Esophagus muscularis mucosa (tissue), 4 donors: Measurements from ENCODE around the gene PHKB.

ENCODE experiments used
- CTCF ChIP-seq, 3 experiments: fragments of 200-600 bp in 2 of 3; fragments of 450-650 bp in 1 of 3; sonication (generic) in 2 of 3; IDR thresholded peaks; one replicate each; pipeline ENCODE4 v1.5.1; 2017 to 2019; ENCODE audit warnings: antibody characterized with exemption in 3 of 3, mild to moderate bottlenecking in 2 of 3, moderate library complexity in 1 of 3
- EP300 ChIP-seq: sonication (generic); formaldehyde crosslinking; IDR thresholded peaks from one replicate; pipeline ENCODE4 v1.6.1; 2017; ENCODE audit warnings: antibody characterized with exemption
- POLR2A ChIP-seq: fragments of 450-650 bp; IDR thresholded peaks from one replicate; pipeline ENCODE4 v1.6.1; 2017; ENCODE audit warnings: antibody characterized with exemption, moderate library complexity, mild to moderate bottlenecking, low read depth
- POLR2AphosphoS5 ChIP-seq, 2 donors: sonication (generic); formaldehyde crosslinking; IDR thresholded peaks; one replicate each; pipeline ENCODE4 v1.6.1; 2017; ENCODE audit warnings: antibody characterized with exemption in 2 of 2

GRCh38 chr16:47492036-47492427 is 30.9 kb downstream of the PHKB start:
- TF ChIP-seq EP300 (no peak), CTCF (IDR thresholded peaks at IDR 0.05) (no peak), POLR2AphosphoS5 (IDR thresholded peaks at IDR 0.05) (no peak), POLR2A (no peak)
